ENCODE results near the gene OR51A7.

- TF ChIP-seq CTCF (IDR thresholded peaks at IDR 0.05) (no peak), POLR2A (IDR thresholded peaks at IDR 0.05) (no peak), EP300 (IDR thresholded peaks at IDR 0.05) (no peak)
Observed at GRCh38 chr11:4919250-4919649, 15.7 kb downstream of the OR51A7 start, which contains the start of gene OR51G2.

Data from tibial nerve (tissue), 4 donors.